Right lobe of liver (tissue), 4 donors: Measurements from ENCODE around the gene PTPRN2.

Experiments
- POLR2A ChIP-seq: fragments of 450-650 bp; IDR thresholded peaks from one replicate; pipeline ENCODE4 v1.6.1; 2017; ENCODE audit warnings: antibody characterized with exemption, mild to moderate bottlenecking
- TF ChIP-seq, protein P1 (sequence below), 4 donors: fragments of 200-600 bp in 3 of 4; fragments of 450-650 bp in 1 of 4; IDR thresholded peaks; one replicate each; pipeline versions ENCODE4 v1.5.1 to v1.8.0; 2016 to 2022; ENCODE audit warnings: antibody characterized with exemption in 4 of 4, mild to moderate bottlenecking in 2 of 4
- donor health status: DM: no; HTN: no; CAD: no.
- donor health status: DM: no; HTN: no; CAD: no.
- donor health status: DM: no; HTN: yes; CAD: no.

DNA sequence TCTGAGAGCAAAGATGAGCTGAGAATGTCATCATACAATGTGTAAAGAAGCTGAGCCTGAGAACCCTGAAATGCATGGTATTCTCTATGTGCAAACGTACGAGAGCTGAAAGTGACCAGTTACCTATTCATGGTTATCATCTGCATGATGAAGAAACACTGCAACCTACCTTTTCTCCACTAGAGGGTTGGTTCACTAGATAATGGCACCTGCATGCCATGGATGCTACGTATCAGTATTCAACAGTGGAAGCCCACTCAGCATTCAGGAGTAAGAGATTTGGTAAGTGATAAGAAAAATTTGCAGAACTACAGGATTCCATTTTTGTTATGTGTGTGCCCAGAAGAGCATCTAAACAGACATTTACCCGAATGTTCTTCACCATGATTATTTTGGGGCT is 145.4 kb downstream of the PTPRN2 start:
- TF ChIP-seq, protein P1, sequence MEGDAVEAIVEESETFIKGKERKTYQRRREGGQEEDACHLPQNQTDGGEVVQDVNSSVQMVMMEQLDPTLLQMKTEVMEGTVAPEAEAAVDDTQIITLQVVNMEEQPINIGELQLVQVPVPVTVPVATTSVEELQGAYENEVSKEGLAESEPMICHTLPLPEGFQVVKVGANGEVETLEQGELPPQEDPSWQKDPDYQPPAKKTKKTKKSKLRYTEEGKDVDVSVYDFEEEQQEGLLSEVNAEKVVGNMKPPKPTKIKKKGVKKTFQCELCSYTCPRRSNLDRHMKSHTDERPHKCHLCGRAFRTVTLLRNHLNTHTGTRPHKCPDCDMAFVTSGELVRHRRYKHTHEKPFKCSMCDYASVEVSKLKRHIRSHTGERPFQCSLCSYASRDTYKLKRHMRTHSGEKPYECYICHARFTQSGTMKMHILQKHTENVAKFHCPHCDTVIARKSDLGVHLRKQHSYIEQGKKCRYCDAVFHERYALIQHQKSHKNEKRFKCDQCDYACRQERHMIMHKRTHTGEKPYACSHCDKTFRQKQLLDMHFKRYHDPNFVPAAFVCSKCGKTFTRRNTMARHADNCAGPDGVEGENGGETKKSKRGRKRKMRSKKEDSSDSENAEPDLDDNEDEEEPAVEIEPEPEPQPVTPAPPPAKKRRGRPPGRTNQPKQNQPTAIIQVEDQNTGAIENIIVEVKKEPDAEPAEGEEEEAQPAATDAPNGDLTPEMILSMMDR (IDR thresholded peaks at IDR 0.05), result peak; percentile 12 to 30 (median 24)
- TF ChIP-seq POLR2A, result no peak
